DOHH2 (cell line): ENCODE measurements around the gene ATP5MC2.

ENCODE experiments used
- H3F3A ChIP-seq: fragments of 200-600 bp; sonication (generic), shearing (Covaris generic); 2 replicates; pipeline ENCODE4 v1.6.0; 2016; ENCODE audit warnings: antibody characterized with exemption, mild to moderate bottlenecking; ENCODE audit not compliant: control insufficient read depth, insufficient read depth
- H3K27ac ChIP-seq: fragments of 200-600 bp; sonication (generic); 2 replicates; pipeline ENCODE4 v1.5.1; 2014; ENCODE audit warnings: low read depth, mild to moderate bottlenecking, low read length, moderate library complexity
- H3K27me3 ChIP-seq: fragments of 200-600 bp; sonication (generic); 2 replicates; pipeline ENCODE4 v1.6.1; 2014; ENCODE audit warnings: mild to moderate bottlenecking, low read length, mixed read lengths; ENCODE audit not compliant: control insufficient read depth
- H3K36me3 ChIP-seq: fragments of 200-600 bp; sonication (generic); 2 replicates; pipeline ENCODE4 v1.6.1; 2014; ENCODE audit warnings: mild to moderate bottlenecking, low read length, moderate library complexity, mixed read lengths; ENCODE audit not compliant: control insufficient read depth
- H3K4me1 ChIP-seq: fragments of 200-600 bp; sonication (generic); 2 replicates; pipeline ENCODE4 v1.6.1; 2014; ENCODE audit warnings: mild to moderate bottlenecking, low read length, mixed read lengths; ENCODE audit not compliant: control insufficient read depth
- H3K4me2 ChIP-seq: fragments of 200-600 bp; sonication (generic); 2 replicates; pipeline ENCODE4 v1.6.0; 2014; ENCODE audit warnings: mild to moderate bottlenecking, low read length, moderate library complexity
- H3K4me3 ChIP-seq: fragments of 200-600 bp; sonication (generic); 2 replicates; pipeline ENCODE4 v1.5.1; 2014; ENCODE audit warnings: mild to moderate bottlenecking, low read length, mixed read lengths
- H3K79me2 ChIP-seq: fragments of 200-600 bp; sonication (generic); 2 replicates; pipeline ENCODE4 v1.6.1; 2014; ENCODE audit warnings: mild to moderate bottlenecking, low read length, mixed read lengths; ENCODE audit not compliant: control insufficient read depth
- H3K9me2 ChIP-seq: fragments of 200-600 bp; sonication (generic); replicated peaks from 2 replicates; pipeline ENCODE4 v1.6.1; 2014; ENCODE audit warnings: mild to moderate bottlenecking, low read length, mixed read lengths; ENCODE audit not compliant: control insufficient read depth
- H3K9me3 ChIP-seq: fragments of 200-600 bp; sonication (generic); 2 replicates; pipeline ENCODE4 v1.6.1; 2014; ENCODE audit warnings: antibody characterized with exemption, low read length, mixed read lengths; ENCODE audit not compliant: control insufficient read depth, insufficient read depth
- H4K20me1 ChIP-seq: fragments of 200-600 bp; sonication (generic); 2 replicates; pipeline ENCODE4 v1.6.0; 2014; ENCODE audit warnings: low read depth, mild to moderate bottlenecking, antibody characterized with exemption, low read length, moderate library complexity; ENCODE audit not compliant: control insufficient read depth, insufficient read depth
- CTCF ChIP-seq: fragments of 200-600 bp; sonication (generic); IDR thresholded peaks from one replicate; pipeline ENCODE4 v1.5.1; 2014; ENCODE audit warnings: antibody characterized with exemption, mild to moderate bottlenecking, low read depth, low read length; ENCODE audit not compliant: poor library complexity, severe bottlenecking
- EZH2phosphoT487 ChIP-seq: fragments of 200-600 bp; sonication (generic); IDR thresholded peaks from 2 replicates; pipeline ENCODE4 v1.6.1; 2017; ENCODE audit warnings: borderline replicate concordance, mild to moderate bottlenecking, antibody characterized with exemption, low read length, moderate library complexity, mixed read lengths

The ATP5MC2 gene

GRCh38 chr12:53675701-53676607, at the start of gene ATP5MC2:
ATP5MC2 (minus strand) TSS chr12:53676083; CDS start chr12:53672614, 3,469 bp downstream.
- H4K20me1 ChIP-seq: no peaks in the 10 kb centered on the region
- peak within 1 kb of the TSS; percentile 87 for H3K4me3 ChIP-seq
- TF ChIP-seq CTCF: peak; percentile 100
- TF ChIP-seq EZH2phosphoT487: no peak
- peaks cover 28% of the 10 kb centered on the region for H3K27me3 ChIP-seq
- peaks cover 27% of the 10 kb centered on the region for H3K4me1 ChIP-seq
- no peaks in the 10 kb centered on the region for H3K9me3 ChIP-seq
- peak within 1 kb of the TSS; percentile 88 for H3K4me2 ChIP-seq
- peak within 1 kb of the TSS; percentile 54 for H3K27ac ChIP-seq
- no peaks in the 10 kb centered on the region for H3K9me2 ChIP-seq
- peaks cover 41% of the 10 kb centered on the region for H3K36me3 ChIP-seq
- peaks cover 23% of the 10 kb centered on the region for H3K79me2 ChIP-seq
- H3F3A ChIP-seq: no peaks in the 10 kb centered on the region

- Histone ChIP-seq H3K9me2 (no peaks in the 10 kb centered on the region), H3K4me2 (no peak overlapping the region)
These were observed 46.7 kb upstream of the ATP5MC2 start for GRCh38 chr12:53722450-53723041.

GRCh38 chr12:53720946-53721345, 45.1 kb upstream of the ATP5MC2 start:
- Histone ChIP-seq H3K9me2 (no peaks in the 10 kb centered on the region), H3F3A (no peaks in the 10 kb centered on the region), H4K20me1 (no peaks in the 10 kb centered on the region), H3K4me3 (no peak overlapping the region), H3K27ac (no peak overlapping the region), H3K27me3 (no peaks in the 10 kb centered on the region), H3K36me3 (no peaks in the 10 kb centered on the region), H3K79me2 (no peaks in the 10 kb centered on the region), H3K4me1 (peaks cover 4% of the 10 kb centered on the region), H3K9me3 (no peaks in the 10 kb centered on the region), H3K4me2 (no peak overlapping the region)
- TF ChIP-seq EZH2phosphoT487: no peak
- no peak for TF ChIP-seq CTCF

More at GRCh38 chr12:53722450-53723041, 46.7 kb upstream of the ATP5MC2 start:
- Histone ChIP-seq H3K27ac (no peak overlapping the region), H3F3A (no peaks in the 10 kb centered on the region), H3K9me3 (no peaks in the 10 kb centered on the region), H3K4me1 (peaks cover 14% of the 10 kb centered on the region), H3K36me3 (no peaks in the 10 kb centered on the region), H4K20me1 (no peaks in the 10 kb centered on the region), H3K79me2 (no peaks in the 10 kb centered on the region), H3K4me3 (no peak overlapping the region), H3K27me3 (no peaks in the 10 kb centered on the region)
- TF ChIP-seq EZH2phosphoT487 (no peak), CTCF (no peak)
